Measurements from ENCODE around the gene VPS52.

- TF ChIP-seq CREB1 (IDR thresholded peaks at IDR 0.05; ENCODE audit: low read depth): no peak
- TF ChIP-seq TAF1 (IDR thresholded peaks at IDR 0.05; ENCODE audit: low read depth): no peak
- TF ChIP-seq, protein P1, sequence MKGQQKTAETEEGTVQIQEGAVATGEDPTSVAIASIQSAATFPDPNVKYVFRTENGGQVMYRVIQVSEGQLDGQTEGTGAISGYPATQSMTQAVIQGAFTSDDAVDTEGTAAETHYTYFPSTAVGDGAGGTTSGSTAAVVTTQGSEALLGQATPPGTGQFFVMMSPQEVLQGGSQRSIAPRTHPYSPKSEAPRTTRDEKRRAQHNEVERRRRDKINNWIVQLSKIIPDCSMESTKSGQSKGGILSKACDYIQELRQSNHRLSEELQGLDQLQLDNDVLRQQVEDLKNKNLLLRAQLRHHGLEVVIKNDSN (IDR thresholded peaks at IDR 0.05): no peak
- no peak for TF ChIP-seq CEBPB (IDR thresholded peaks at IDR 0.05)
- no peak for TF ChIP-seq REST (IDR thresholded peaks at IDR 0.05; ENCODE audit: low read depth)
- no peak for TF ChIP-seq ZBTB7A (IDR thresholded peaks at IDR 0.05; ENCODE audit: low read depth)
- no peak for TF ChIP-seq TCF12 (IDR thresholded peaks at IDR 0.05; ENCODE audit: low read depth)
- TF ChIP-seq TEAD4 (IDR thresholded peaks at IDR 0.05): no peak
- no peak for TF ChIP-seq EP300 (IDR thresholded peaks at IDR 0.05; ENCODE audit: borderline replicate concordance)
These were observed 34.7 kb upstream of the VPS52 start for GRCh38 chr6:33306356-33306755.

All from Ishikawa (cell line).